HG02852 (cell line): ENCODE measurements around the gene PTPN3.

ENCODE experiments used
- ATAC-seq: cut with Tn5 transposase; IDR thresholded peaks from one replicate; pipeline ENCODE4 v1.9.1; 2021; ENCODE audit warnings: mild to moderate bottlenecking, moderate library complexity; ENCODE audit not compliant: unreplicated experiment

The PTPN3 gene

GRCh38 chr9:109506097-109506712 lies 8.1 kb upstream of the PTPN3 start:
- no peak for ATAC-seq

- no peak for ATAC-seq
Observed at GRCh38 chr9:109504689-109505088, 6.6 kb upstream of the PTPN3 start.

DNA sequence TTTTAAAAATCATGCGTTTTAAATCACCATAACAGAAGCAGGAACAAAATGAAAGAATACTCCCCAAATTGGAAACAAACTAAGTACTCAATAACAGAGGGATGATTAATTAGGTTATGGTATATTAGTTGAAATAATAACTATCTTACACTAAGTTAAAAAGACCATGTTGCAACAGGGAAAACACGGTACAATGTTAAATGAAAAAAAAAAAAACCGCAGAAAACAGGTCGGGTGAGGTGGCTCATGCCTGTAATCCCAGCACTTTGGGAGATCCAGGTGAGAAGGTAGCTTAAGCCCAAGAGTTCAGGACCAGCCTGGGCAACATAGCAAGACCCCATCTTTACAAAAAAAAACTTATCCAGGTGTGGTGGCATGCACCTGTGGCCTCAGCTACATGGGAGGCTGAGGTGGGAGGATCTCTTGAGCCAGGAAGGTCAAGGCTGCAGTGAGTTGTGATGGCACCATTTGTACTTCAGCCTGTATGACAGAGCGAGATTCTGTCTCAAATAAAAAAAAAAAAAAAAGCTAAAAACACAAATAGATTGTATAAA lies 2.4 kb upstream of the PTPN3 start:
- no peak for ATAC-seq

DNA sequence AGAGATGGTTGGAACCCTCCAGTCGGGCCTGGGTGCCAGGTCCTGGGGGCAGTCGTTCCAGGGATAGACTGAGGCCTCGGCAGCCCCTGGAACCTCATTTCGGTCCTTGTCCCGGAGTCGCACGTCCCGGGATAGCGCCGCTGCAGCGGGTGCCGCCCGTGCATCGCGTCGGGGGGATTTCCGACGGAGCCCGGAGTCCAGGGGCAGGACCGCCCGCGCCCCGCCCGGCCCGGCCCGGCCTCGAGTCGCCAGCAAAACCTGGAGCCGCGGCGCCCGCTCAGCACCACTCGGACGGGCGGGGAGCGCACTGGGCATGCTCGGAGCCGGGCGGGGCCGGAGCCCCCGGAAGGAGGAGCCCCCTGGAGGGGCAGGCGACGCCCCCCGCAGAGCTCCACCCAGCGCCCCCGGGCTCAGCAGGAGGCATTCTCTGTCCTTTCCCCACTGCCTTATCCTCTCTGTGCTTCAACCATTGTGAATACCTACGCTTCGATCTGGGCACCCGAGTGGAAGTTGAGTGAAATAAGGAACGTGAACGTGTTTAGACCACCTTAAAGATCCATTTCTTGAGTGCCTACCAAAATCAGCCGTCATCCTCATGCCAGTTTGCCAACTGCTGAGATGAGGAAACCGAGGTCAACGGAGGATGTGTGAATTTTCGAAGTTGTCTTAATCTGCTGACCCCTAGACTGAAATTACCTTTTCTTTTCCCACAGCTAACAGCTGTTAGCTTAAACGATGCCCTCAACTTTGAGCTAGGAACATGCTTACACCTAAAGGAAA lies 1.7 kb upstream of the PTPN3 start:
- ATAC-seq = no peak

DNA sequence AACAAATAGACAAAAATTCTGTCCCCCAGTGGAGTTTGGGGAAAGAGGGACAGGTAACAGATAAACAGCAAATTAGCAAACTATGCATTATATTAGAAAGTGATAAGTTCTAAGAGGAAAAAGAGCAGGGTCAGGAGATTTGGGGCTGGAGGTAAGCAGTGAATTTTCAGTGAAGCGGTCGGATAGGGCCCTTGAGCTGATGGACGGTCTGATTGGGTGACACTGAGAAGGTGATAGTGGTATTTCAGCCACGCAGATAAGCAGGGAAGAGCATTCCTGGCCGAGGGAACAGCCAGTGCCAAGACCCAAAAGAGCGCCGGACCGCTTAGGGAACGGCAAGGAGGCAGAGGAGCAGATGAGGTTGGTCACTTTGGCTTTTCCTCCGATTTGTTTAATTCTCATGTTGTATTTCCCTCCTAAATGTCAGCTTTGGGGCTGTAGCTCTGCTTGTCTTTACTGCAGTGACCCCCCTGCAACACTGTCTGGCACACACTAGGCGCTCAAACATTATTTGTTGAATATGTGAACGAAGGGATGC lies 1.1 kb upstream of the PTPN3 start:
- no peak for ATAC-seq

GRCh38 chr9:109497226-109498153 lies 617 bp downstream of the PTPN3 start:
- no peak for ATAC-seq

- no peak for ATAC-seq
Observed at GRCh38 chr9:109496841-109497225, 1.3 kb downstream of the PTPN3 start.

DNA sequence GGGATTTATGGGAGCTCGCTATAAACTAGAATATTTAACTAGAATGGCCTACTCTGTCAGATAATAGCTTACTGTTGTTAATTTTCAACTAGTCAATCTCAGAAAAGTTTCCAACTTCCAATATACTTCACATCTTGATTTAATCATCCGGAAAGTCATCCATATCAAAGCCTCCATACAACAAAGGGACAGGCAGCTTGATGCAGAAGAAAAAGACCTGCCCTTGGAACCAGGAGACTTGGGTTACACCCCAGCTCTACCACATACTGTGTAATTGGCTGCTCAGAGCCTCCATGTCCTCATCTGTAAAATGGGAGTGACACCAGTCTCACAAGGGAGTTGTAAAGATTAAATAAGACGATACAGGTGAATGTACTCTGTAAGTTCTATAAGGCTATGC lies 1.9 kb downstream of the PTPN3 start:
- no peak for ATAC-seq

DNA sequence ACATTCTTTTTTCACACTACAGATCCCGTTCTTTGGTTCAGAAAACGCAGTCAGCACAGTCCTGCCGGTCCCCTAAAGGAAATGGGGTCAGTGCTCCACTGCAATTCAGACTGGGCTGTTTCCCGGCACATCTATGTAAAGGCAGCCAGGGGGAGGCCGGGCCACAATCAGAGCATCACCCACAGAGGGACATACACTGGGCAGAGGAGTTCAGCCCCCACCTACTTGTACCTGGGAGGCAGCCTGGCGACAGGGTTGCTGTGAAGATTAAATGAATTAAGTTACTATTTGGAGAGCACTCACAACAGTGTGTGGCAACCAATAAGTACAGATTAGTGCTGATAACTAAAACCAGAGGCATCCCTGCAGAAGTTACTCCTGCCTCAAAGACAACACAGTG lies 4.5 kb downstream of the PTPN3 start:
- ATAC-seq = no peak

GRCh38 chr9:109491590-109491989 lies 6.5 kb downstream of the PTPN3 start:
- ATAC-seq = no peak

GRCh38 chr9:109488791-109489492 lies 9.2 kb downstream of the PTPN3 start:
- ATAC-seq = no peak

DNA sequence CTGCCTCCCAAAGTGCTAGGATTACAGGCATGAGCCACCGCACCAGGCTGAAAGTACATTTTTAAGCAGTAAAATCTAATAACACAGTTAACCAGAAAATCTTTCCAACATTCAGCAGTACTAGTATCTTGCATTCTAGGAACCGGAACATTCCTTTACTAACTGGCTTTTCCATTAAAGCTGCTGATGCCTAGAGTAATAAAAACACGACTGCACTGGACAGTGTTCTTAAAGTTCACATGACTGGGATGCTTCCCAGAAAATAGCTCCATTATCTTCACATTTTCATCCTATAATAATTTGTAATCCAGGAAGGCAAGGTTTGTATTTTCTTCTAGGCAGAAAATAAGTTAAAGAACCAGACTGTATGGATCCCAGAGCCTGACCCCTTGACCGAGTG lies 9.8 kb downstream of the PTPN3 start:
- ATAC-seq = no peak

GRCh38 chr9:109487247-109487646 lies 10.9 kb downstream of the PTPN3 start:
- ATAC-seq = no peak

GRCh38 chr9:109483744-109484429 lies 14.2 kb downstream of the PTPN3 start:
- no peak for ATAC-seq

DNA sequence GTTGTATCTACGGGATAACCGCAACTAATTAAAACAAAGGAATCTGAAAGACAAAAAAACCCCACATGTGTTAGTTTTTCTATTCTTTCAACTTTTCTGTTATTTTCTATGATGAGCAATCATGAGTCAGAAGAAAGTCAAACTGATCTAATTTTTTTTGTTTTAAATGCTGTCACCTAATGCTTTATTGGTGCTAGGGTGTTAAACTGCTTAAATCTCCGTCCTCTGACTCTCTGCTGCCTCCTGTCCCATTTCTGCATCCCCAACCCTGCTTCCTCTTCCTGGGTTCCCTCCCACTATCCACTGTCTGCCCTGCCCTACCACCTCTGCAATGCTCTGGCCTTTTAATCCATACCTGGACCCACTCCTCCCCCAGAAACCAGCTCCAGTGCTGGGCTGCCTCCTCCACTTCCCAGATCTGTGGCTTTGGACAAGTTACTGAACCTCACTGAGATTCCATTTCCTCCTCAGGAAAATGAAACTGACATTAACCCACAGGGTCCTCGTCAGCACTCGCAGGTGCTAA lies 15.7 kb downstream of the PTPN3 start:
- no peak for ATAC-seq

DNA sequence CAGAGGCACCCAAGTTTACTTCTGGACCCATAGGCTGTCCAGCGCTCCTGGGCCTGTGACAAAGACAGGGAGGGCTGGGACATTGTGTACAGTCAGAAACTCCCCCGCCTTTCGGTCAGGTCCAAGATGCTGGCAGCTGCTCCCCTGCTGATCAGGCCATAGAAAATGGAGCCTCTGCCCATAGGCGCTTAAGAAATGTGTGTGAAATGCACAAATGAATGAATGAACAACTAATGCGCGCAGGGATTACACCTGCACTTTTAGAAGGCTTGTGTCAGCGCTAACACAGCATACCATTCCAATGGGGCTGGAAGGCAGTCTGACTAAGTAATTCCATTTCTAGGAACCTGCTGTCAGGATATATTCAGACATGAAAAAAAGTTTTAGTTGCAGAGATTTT lies 16.3 kb downstream of the PTPN3 start:
- no peak for ATAC-seq

GRCh38 chr9:109479822-109480221 lies 18.3 kb downstream of the PTPN3 start:
- no peak for ATAC-seq

- no peak for ATAC-seq
Observed at GRCh38 chr9:109478665-109479380, 19.3 kb downstream of the PTPN3 start.

- no peak for ATAC-seq
Observed at GRCh38 chr9:109478051-109478563, 20.0 kb downstream of the PTPN3 start.
